NB4 (cell line): ENCODE measurements around the gene CDH11.

ENCODE experiments used
- DNase-seq: peaks from one replicate; pipeline ENCODE4 v3.0.0; 2010; ENCODE audit warnings: low read depth
- H3K4me3 ChIP-seq: one replicate; pipeline ENCODE4 v1.5.1; 2011; ENCODE audit warnings: mild to moderate bottlenecking, low read depth, low read length, moderate library complexity
- MYC ChIP-seq: IDR thresholded peaks from 2 replicates; pipeline ENCODE4 v1.6.1; 2011; ENCODE audit warnings: low read depth, low read length
- POLR2A ChIP-seq: IDR thresholded peaks from 2 replicates; pipeline ENCODE4 v1.6.1; 2011; ENCODE audit warnings: mild to moderate bottlenecking; ENCODE audit not compliant: insufficient read length; ENCODE audit errors: extremely low read depth
- TF ChIP-seq, protein P1 (sequence below): IDR thresholded peaks from one replicate; pipeline ENCODE4 v1.5.1; 2012; ENCODE audit warnings: low read depth, low read length
- TF ChIP-seq, protein P2 (sequence below): IDR thresholded peaks from 2 replicates; pipeline ENCODE4 v1.6.1; 2011; ENCODE audit warnings: low read depth, low read length

CDH11 gene

GRCh38 chr16:64981568-64982281 is 140.1 kb downstream of the CDH11 start:
- no peak overlapping the region for H3K4me3 ChIP-seq
- TF ChIP-seq POLR2A (no peak), MYC (no peak)
- TF ChIP-seq, protein P1, sequence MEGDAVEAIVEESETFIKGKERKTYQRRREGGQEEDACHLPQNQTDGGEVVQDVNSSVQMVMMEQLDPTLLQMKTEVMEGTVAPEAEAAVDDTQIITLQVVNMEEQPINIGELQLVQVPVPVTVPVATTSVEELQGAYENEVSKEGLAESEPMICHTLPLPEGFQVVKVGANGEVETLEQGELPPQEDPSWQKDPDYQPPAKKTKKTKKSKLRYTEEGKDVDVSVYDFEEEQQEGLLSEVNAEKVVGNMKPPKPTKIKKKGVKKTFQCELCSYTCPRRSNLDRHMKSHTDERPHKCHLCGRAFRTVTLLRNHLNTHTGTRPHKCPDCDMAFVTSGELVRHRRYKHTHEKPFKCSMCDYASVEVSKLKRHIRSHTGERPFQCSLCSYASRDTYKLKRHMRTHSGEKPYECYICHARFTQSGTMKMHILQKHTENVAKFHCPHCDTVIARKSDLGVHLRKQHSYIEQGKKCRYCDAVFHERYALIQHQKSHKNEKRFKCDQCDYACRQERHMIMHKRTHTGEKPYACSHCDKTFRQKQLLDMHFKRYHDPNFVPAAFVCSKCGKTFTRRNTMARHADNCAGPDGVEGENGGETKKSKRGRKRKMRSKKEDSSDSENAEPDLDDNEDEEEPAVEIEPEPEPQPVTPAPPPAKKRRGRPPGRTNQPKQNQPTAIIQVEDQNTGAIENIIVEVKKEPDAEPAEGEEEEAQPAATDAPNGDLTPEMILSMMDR = no peak
- TF ChIP-seq, protein P2, sequence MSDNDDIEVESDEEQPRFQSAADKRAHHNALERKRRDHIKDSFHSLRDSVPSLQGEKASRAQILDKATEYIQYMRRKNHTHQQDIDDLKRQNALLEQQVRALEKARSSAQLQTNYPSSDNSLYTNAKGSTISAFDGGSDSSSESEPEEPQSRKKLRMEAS = no peak

DNA sequence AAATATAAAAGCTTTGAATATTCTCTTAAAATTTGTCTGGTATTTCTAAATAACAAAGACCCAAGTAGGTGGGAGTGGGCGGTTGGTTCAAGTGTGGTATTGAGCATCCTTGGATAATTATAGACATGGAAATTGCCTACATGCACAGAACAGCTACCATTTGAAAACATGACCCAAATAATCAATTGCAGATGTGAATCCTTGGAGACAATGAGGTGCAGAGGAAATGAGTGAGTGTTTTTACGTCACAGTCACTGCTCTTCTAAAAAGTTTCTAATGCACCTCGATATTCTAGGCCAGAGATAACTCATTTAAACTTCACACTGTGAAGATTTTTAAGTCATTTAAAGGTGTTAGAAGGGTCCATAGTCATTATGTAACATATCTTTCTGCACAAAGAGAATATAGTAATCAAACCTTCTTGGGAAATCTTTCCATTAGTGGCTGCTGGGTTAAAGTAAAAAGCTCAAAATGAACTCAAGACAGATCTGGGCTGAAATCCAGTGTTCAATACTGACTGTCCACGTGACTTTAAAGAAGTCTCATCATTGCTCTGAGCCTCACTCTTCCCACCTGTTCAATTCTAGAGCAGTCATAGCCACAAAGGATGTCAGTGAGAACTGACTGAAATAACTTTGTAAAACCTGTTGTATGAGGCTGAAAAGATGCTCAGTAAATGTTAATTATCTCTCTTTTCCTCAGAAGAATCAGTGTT is 144.5 kb downstream of the CDH11 start:
- TF ChIP-seq, protein P1 = no peak
- TF ChIP-seq MYC = no peak
- no peak for TF ChIP-seq POLR2A
- TF ChIP-seq, protein P2 = no peak
- no peak overlapping the region for H3K4me3 ChIP-seq
- DNase-seq = no peak

More at GRCh38 chr16:64981568-64982281, 140.1 kb downstream of the CDH11 start:
- no peak for DNase-seq

DNA sequence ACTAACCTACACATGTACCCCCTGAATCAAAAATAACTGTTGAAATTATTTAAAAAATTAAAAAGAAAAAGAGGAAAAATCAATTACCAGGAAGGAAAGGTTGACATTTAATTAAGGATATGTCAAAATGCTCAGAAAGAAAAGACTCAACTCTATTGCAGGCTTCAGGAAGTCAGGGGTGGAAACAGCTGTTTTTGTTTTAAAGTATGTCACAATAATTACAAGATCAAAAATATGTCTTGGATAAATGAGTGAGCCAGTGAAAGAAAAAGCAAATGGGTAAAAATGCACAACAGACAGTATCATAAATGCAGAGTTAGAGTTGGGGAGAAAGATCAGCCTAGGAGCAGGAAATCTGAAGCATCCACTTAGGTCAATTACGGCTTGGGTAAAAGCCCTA is 146.0 kb downstream of the CDH11 start:
- no peak overlapping the region for H3K4me3 ChIP-seq
- TF ChIP-seq, protein P1 = no peak
- TF ChIP-seq POLR2A (no peak), MYC (no peak)
- TF ChIP-seq, protein P2 = no peak
- DNase-seq = no peak

DNA sequence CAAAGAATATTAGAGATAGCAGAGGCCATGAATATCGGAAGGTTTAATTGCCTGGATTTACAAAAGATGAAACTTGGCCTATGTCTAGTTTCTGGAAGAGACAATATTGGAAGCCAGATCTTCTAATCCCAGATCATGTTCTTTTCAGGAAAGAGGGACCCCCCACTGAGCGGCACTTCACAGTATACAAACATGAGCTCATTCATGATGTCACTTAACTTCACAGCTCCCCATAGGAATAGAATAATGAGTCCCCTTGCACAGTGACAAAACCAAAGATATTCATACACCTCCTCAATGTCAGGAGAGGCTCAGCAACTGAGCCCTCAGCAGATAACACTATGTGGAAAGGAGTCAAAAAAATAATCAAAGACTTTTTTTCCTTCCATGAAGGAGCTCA is 147.5 kb downstream of the CDH11 start:
- no peak for TF ChIP-seq POLR2A
- TF ChIP-seq MYC = no peak
- TF ChIP-seq, protein P1 = no peak
- TF ChIP-seq, protein P2 = no peak
- DNase-seq = no peak
- H3K4me3 ChIP-seq = no peak overlapping the region

- DNase-seq = no peak
- no peak for TF ChIP-seq POLR2A
- TF ChIP-seq, protein P1 = no peak
- TF ChIP-seq, protein P2 = no peak
- TF ChIP-seq MYC = no peak
- H3K4me3 ChIP-seq = no peak overlapping the region
Observed at GRCh38 chr16:64973171-64973570, 148.7 kb downstream of the CDH11 start.
